Brain microvascular endothelial cell (primary cell): ENCODE data around the gene C1orf122.

Experiments
- DNase-seq: peaks from one replicate; pipeline ENCODE4 v3.0.0-alpha.2; 2020
- H3K27ac ChIP-seq: fragments of 250-450 bp; sonication (Bioruptor Pico); 2 replicates; pipeline ENCODE4 v1.5.1; 2020; ENCODE audit warnings: mild to moderate bottlenecking, moderate library complexity
- H3K27me3 ChIP-seq: fragments of 250-450 bp; sonication (Bioruptor Pico); replicated peaks from 2 replicates; pipeline ENCODE4 v1.5.1; 2020; ENCODE audit warnings: mild to moderate bottlenecking
- H3K36me3 ChIP-seq: fragments of 250-450 bp; sonication (Bioruptor Pico); replicated peaks from 2 replicates; pipeline ENCODE4 v1.5.1; 2020; ENCODE audit warnings: mild to moderate bottlenecking
- H3K4me3 ChIP-seq: 2 replicates; pipeline ENCODE4 v1.5.1; 2011; ENCODE audit warnings: low read depth, mild to moderate bottlenecking, control low read depth, low read length, moderate library complexity
- in situ Hi-C: cut with HindIII; loops from 2 replicates; pipeline ENCODE4 v1.10.0; 2017; ENCODE audit warnings: low sequenced_read_pairs, low pct_ligation_motif_present
- TF ChIP-seq, protein P1 (sequence below): IDR thresholded peaks from 2 replicates; pipeline ENCODE4 v1.5.1; 2011; ENCODE audit warnings: low read depth, mild to moderate bottlenecking, moderate library complexity, low read length, control low read depth, inconsistent platforms; ENCODE audit errors: missing control alignments

The C1orf122 gene

GRCh38 chr1:37845049-37845646, 37.6 kb downstream of the C1orf122 start:
- DNase-seq, result no peak
- peaks cover 6% of the 10 kb centered on the region for H3K36me3 ChIP-seq
- TF ChIP-seq, protein P1, sequence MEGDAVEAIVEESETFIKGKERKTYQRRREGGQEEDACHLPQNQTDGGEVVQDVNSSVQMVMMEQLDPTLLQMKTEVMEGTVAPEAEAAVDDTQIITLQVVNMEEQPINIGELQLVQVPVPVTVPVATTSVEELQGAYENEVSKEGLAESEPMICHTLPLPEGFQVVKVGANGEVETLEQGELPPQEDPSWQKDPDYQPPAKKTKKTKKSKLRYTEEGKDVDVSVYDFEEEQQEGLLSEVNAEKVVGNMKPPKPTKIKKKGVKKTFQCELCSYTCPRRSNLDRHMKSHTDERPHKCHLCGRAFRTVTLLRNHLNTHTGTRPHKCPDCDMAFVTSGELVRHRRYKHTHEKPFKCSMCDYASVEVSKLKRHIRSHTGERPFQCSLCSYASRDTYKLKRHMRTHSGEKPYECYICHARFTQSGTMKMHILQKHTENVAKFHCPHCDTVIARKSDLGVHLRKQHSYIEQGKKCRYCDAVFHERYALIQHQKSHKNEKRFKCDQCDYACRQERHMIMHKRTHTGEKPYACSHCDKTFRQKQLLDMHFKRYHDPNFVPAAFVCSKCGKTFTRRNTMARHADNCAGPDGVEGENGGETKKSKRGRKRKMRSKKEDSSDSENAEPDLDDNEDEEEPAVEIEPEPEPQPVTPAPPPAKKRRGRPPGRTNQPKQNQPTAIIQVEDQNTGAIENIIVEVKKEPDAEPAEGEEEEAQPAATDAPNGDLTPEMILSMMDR, result no peak
- no peaks in the 10 kb centered on the region for H3K27me3 ChIP-seq
- in situ Hi-C loops, result no loop called here
- H3K27ac ChIP-seq, result no peak overlapping the region
- no peak overlapping the region for H3K4me3 ChIP-seq

DNA sequence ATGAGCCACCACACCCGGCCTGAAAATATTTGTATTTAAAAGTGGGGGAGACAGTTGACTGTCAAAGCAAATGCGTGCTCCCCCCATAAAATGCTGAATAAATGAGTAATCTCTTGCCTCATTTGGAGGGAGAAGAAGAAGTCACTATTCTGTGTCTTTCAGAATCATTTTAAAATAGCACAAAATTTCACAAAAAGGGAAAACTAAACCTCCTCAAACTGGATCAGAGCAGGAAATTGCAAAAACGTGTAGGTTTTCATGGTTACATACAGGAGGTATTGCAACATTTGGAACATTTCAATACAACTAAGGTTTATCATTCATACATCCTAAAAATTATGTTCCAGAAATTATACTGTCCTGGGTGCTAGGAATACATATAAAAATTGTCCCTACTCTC, 38.2 kb downstream of the C1orf122 start:
- H3K27ac ChIP-seq, result no peak overlapping the region
- in situ Hi-C loops, result no loop called here
- TF ChIP-seq, protein P1, result no peak
- no peak for DNase-seq
- peaks cover 6% of the 10 kb centered on the region for H3K36me3 ChIP-seq
- no peaks in the 10 kb centered on the region for H3K27me3 ChIP-seq
- H3K4me3 ChIP-seq, result no peak overlapping the region

DNA sequence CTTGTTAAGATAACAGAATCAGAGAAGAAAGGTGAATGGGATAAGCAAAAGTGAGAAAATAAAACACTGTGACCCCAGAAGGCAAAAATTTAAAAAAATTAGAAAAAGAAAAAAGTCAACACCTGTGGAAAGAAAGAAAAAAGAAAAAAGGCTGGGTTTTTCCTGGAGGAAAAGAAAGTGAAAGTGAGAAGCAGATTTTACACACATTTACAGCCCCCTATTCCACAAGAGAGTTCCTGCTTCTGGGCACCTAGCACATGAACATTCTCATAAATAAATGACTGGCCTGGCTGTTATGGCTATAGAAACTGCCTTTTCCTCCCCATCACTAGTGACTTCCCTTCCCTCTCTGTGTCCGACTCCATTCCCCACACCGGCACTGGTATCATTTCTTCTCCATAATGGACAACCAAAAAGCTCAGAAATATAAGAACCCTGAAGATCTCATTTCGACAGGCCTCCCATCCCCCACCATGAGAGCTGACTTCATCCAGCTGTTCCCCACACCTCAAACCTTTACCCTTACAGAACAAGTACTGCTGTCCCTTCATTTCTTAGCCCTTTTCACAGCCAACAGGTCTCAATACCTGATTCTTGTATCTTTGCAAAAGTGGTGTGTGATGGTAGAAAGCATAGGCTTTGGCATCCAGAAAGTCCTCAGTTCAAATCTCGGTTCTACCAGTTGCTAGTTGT, 39.2 kb downstream of the C1orf122 start:
- H3K4me3 ChIP-seq, result no peak overlapping the region
- TF ChIP-seq, protein P1, result no peak
- no peak overlapping the region for H3K27ac ChIP-seq
- no peaks in the 10 kb centered on the region for H3K27me3 ChIP-seq
- peaks cover 6% of the 10 kb centered on the region for H3K36me3 ChIP-seq
- DNase-seq, result no peak
- in situ Hi-C loops, result no loop called here

DNA sequence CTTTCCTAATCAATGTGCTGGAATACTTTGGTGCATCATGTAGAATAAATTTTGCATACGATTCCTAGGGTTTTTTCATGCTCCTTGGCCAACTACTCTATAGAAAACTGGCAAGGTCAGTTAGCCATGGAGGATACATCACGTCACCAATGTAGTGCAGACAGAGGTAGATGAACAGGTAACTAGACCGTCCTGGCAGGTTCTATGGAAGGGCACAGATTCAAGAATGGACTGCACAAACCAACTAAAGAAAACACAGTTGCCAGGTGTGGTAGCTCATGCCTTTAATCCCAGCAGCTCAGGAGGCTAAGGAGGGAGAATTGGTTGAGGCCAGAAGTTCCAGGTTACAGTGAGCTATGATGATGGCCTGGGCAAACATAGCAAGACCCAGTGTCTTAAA, 41.9 kb downstream of the C1orf122 start:
- no peak overlapping the region for H3K27ac ChIP-seq
- H3K4me3 ChIP-seq, result no peak overlapping the region
- in situ Hi-C loops, result no loop called here
- TF ChIP-seq, protein P1, result no peak
- no peaks in the 10 kb centered on the region for H3K27me3 ChIP-seq
- DNase-seq, result no peak
- peaks cover 6% of the 10 kb centered on the region for H3K36me3 ChIP-seq

DNA sequence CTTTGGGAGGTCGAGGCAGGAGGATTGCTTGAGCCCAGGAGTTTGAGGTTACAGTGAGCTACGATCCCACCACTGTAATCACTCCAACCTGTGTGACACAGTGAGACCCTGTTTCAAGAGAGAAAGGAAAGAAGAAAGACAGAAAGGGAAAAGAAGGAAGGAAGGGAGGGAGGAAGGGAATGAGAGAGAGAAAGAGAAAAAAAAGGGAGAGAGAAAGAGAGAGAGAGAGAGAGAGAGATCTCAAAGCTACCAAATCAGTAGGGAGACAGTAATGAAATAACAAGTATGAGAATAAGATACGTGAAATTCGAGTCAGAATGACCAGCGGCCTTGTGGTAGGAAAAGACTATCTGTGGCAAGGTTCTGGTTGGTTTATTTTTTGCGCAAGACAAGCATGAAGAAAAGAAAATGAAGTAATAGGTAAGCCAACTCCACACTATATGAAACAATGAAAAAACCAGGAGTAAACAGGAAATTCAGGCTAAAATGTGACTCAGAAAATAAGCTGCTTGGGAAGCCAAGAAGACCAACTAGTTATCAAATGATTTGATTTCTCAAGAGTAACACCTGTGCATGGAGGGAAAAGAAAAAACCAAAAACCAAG, 42.9 kb downstream of the C1orf122 start:
- no peak overlapping the region for H3K4me3 ChIP-seq
- TF ChIP-seq, protein P1, result no peak
- in situ Hi-C loops, result no loop called here
- no peaks in the 10 kb centered on the region for H3K27me3 ChIP-seq
- DNase-seq, result no peak
- H3K36me3 ChIP-seq, result peaks cover 6% of the 10 kb centered on the region
- no peak overlapping the region for H3K27ac ChIP-seq
